ENCODE data around the gene TOM1L2. TPM values are rescaled to one million over a fixed set of nuclear protein-coding genes. Genes with fewer than 3 reads are reported as not detected.

TOM1L2 gene
- total RNA-seq, 1 experiment from 2014 or later, result 45.2 TPM

DNA sequence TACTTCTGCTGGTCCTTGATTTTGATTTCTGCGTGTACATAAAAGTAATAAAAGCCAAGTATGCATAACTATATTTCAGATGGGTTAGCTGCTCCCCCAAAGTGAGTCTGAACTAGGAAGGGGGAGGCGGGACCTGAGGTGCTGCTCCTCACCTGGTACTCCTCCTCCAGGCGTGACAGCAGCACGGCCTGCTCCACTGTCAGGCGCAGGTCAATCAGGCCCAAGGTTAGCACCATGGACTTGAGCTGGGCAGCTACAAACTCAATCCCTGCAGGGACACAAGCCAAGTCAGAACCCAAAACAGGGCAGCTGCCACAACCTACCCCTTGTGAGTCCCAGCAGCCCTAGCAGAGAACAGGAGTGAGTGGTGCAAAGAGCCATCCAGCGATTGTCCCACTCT, 48.8 kb upstream of the TOM1L2 start:
- POLR2A ChIA-PET, result no interaction called here
- CTCF ChIA-PET, result no interaction called here
- DNase-seq (ENCODE audit: low read depth, low spot score) (no peak), ATAC-seq (no peak)
- Histone ChIP-seq H3K27me3 (ENCODE audit: control insufficient read depth, insufficient read depth, low read length) (no peaks in the 10 kb centered on the region), H3K9me3 (ENCODE audit: control insufficient read depth, insufficient read depth, low read depth, low read length) (no peaks in the 10 kb centered on the region), H3K4me3 (ENCODE audit: low read depth in 2 of 2, low read length in 2 of 2) (no peak overlapping the region), H3K36me3 (ENCODE audit: control insufficient read depth, insufficient read depth, low read length) (no peaks in the 10 kb centered on the region), H3K27ac (ENCODE audit: low read length) (no peak overlapping the region), H3K4me1 (ENCODE audit: control insufficient read depth, insufficient read depth, low read length) (no peaks in the 10 kb centered on the region)
- no peak for TF ChIP-seq TCF7L2 (IDR thresholded peaks at IDR 0.05; ENCODE audit: low read depth, low read length)
- TF ChIP-seq, protein P1, sequence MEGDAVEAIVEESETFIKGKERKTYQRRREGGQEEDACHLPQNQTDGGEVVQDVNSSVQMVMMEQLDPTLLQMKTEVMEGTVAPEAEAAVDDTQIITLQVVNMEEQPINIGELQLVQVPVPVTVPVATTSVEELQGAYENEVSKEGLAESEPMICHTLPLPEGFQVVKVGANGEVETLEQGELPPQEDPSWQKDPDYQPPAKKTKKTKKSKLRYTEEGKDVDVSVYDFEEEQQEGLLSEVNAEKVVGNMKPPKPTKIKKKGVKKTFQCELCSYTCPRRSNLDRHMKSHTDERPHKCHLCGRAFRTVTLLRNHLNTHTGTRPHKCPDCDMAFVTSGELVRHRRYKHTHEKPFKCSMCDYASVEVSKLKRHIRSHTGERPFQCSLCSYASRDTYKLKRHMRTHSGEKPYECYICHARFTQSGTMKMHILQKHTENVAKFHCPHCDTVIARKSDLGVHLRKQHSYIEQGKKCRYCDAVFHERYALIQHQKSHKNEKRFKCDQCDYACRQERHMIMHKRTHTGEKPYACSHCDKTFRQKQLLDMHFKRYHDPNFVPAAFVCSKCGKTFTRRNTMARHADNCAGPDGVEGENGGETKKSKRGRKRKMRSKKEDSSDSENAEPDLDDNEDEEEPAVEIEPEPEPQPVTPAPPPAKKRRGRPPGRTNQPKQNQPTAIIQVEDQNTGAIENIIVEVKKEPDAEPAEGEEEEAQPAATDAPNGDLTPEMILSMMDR (IDR thresholded peaks at IDR 0.05), result no peak
- TF ChIP-seq SIN3A (IDR thresholded peaks at IDR 0.05; ENCODE audit: borderline replicate concordance, insufficient read depth, low read depth, low read length), result no peak
- TF ChIP-seq, protein P2, sequence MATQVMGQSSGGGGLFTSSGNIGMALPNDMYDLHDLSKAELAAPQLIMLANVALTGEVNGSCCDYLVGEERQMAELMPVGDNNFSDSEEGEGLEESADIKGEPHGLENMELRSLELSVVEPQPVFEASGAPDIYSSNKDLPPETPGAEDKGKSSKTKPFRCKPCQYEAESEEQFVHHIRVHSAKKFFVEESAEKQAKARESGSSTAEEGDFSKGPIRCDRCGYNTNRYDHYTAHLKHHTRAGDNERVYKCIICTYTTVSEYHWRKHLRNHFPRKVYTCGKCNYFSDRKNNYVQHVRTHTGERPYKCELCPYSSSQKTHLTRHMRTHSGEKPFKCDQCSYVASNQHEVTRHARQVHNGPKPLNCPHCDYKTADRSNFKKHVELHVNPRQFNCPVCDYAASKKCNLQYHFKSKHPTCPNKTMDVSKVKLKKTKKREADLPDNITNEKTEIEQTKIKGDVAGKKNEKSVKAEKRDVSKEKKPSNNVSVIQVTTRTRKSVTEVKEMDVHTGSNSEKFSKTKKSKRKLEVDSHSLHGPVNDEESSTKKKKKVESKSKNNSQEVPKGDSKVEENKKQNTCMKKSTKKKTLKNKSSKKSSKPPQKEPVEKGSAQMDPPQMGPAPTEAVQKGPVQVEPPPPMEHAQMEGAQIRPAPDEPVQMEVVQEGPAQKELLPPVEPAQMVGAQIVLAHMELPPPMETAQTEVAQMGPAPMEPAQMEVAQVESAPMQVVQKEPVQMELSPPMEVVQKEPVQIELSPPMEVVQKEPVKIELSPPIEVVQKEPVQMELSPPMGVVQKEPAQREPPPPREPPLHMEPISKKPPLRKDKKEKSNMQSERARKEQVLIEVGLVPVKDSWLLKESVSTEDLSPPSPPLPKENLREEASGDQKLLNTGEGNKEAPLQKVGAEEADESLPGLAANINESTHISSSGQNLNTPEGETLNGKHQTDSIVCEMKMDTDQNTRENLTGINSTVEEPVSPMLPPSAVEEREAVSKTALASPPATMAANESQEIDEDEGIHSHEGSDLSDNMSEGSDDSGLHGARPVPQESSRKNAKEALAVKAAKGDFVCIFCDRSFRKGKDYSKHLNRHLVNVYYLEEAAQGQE (IDR thresholded peaks at IDR 0.05; ENCODE audit: insufficient read depth in 1 of 2, low read depth in 2 of 2, low read length in 1 of 2), result no peak
- no peak for TF ChIP-seq POLR2AphosphoS5 (IDR thresholded peaks at IDR 0.05; ENCODE audit: low read depth, low read length)
- in situ Hi-C loops (cut with HindIII; ENCODE audit: low pct_unique_long_range_greater_than_20kb, low sequenced_read_pairs), result no loop called here
- no TSS peak for BruUV-seq (replicated peaks)
- intact Hi-C loops (cut with micrococcal nuclease; ENCODE audit: unreplicated experiment), result no loop called here

DNA sequence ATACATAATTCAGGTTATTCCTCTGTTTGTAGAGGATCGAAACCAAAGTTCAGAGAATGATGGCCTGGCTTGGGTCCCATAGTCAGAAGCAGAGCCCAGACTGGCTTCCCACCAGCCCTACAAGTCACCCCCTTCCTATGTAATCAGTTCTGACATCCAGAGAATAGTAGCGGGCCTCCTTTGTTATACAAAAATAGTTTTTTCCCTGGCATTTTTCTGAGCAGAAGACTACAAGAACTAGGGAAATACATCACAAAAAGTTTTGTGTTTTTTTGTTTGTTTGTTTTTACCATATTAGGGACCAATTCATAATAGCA, 47.6 kb upstream of the TOM1L2 start:
- Histone ChIP-seq H3K4me1 (ENCODE audit: control insufficient read depth, insufficient read depth, low read length) (no peaks in the 10 kb centered on the region), H3K27ac (ENCODE audit: low read length) (no peak overlapping the region), H3K36me3 (ENCODE audit: control insufficient read depth, insufficient read depth, low read length) (no peaks in the 10 kb centered on the region), H3K27me3 (ENCODE audit: control insufficient read depth, insufficient read depth, low read length) (no peaks in the 10 kb centered on the region), H3K9me3 (ENCODE audit: control insufficient read depth, insufficient read depth, low read depth, low read length) (no peaks in the 10 kb centered on the region), H3K4me3 (ENCODE audit: low read depth in 2 of 2, low read length in 2 of 2) (no peak overlapping the region)
- intact Hi-C loops (cut with micrococcal nuclease; ENCODE audit: unreplicated experiment), result no loop called here
- DNase-seq (ENCODE audit: low read depth, low spot score), result no peak
- TF ChIP-seq POLR2AphosphoS5 (IDR thresholded peaks at IDR 0.05; ENCODE audit: low read depth, low read length) (no peak), SIN3A (IDR thresholded peaks at IDR 0.05; ENCODE audit: borderline replicate concordance, insufficient read depth, low read depth, low read length) (no peak), TCF7L2 (IDR thresholded peaks at IDR 0.05; ENCODE audit: low read depth, low read length) (no peak)
- TF ChIP-seq, protein P1 (IDR thresholded peaks at IDR 0.05), result no peak
- TF ChIP-seq, protein P2 (IDR thresholded peaks at IDR 0.05; ENCODE audit: insufficient read depth in 1 of 2, low read depth in 2 of 2, low read length in 1 of 2), result no peak
- ATAC-seq, result no peak
- no TSS peak for BruUV-seq (replicated peaks)
- in situ Hi-C loops (cut with HindIII; ENCODE audit: low pct_unique_long_range_greater_than_20kb, low sequenced_read_pairs), result no loop called here
- ChIA-PET POLR2A (no interaction called here), CTCF (no interaction called here)

Data from Panc1 (cell line).